GM12872 (cell line): ENCODE measurements around the gene NCOA1.

Experiments
- CTCF ChIP-seq: IDR thresholded peaks from 3 replicates; pipeline ENCODE4 v1.5.1; 2011; ENCODE audit warnings: low read depth, mild to moderate bottlenecking, low read length, moderate library complexity; ENCODE audit not compliant: insufficient read depth

NCOA1 gene

DNA sequence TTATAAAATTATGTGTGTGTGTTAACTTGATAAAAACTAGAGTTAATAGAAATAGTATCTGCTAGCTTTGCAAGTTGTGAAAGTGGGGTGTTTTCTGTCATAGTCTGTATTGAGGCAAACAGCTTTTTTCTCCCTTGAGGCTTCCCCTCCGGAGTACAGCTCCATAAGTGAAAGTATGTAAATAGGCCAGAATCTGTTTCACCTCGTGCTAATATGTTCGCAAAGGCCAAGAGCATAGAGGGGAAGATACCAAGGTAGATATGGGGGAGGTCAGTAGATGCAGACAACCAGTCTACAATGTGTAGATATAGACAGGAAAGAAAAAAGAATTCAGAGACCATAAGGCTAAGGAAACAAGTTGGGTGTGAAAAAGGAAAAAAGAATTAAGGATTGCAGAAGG lies 229.3 kb downstream of the NCOA1 start:
- TF ChIP-seq CTCF: no peak

GRCh38 chr2:24721470-24721869 lies 230.4 kb downstream of the NCOA1 start:
- no peak for TF ChIP-seq CTCF

GRCh38 chr2:24722141-24722790 lies 231.2 kb downstream of the NCOA1 start:
- TF ChIP-seq CTCF: no peak

DNA sequence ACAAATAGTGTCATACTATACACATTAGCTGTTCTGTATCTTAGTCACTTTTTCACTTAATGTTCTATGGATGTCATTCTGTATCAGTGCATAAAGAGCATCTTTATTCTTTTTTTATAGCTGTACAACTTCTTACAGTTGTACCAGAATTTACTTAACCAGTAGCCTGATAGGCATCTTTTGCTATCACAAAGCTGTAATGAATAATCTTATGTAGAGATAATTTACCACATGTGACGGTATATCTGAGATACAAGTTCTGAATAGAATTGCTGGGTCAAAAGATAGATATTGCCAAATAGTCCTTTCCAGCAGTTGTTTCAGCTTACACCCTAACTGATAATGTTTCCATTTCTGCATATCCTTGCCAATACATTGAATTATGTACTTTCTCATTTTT lies 232.1 kb downstream of the NCOA1 start:
- no peak for TF ChIP-seq CTCF

DNA sequence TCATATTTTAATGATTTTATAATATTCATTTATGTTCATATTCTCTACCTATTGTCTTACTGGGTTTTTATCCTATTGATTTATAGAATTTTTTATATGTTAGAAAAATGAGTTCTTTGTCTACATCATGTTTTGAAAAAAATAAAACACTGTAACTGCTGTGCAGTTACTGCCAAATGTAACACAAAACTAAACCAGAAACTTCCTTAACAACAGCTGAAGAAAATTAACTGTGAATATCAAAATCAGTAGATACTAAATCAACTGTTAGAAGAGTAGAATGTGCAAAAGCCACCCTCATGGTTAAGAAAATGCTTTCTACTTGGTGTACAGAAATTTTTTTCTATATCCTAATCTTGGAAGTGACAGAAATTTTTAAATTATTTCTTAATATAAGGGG lies 232.6 kb downstream of the NCOA1 start:
- TF ChIP-seq CTCF: no peak

DNA sequence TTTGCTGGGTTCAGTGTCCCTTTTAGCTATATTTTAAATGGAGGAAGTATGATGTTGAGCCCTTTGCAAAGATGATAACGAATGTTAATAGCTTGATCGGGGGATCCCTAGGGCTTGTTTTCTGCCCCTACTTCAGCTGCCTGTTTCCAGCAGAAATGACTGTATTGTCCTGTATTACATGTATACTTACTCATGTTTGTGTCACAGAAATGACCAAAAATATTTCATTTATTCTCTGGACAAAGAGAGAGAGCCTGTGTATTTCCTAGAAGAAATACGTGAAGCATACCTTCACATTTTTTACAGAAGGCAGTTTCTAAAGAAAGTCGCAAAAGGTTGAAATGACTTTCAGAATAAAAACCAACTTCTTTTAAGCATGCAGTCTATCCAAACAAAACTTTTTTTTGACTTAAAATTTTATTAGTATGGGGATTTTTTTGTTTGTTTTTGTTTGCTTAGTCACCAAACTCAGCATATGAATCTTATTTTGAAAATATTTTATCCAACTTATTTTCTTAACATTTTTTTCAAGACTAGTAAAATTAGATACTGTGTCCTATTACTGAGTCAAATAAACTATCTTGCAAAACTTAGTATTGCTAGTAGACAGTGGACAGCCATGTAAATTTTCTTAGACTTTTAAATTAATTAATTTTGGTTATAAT lies 233.2 kb downstream of the NCOA1 start:
- no peak for TF ChIP-seq CTCF

DNA sequence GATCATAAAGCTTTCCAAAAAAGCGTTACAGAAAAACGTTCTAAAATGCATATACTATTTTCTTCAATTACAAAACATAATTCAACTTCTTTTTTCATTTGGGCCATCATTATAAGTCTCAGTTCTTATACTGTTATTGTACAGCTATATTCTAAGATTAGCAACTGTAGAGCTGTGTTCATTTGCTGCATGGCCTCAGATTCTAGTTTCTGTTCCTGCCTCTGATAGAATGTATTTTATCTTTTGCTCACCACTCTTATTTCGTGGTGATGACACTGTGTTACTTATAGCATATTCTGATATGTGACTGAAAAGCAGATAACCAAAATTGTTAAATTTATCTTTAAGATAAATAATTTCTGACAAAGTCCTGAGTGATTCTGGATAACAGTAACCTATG lies 234.9 kb downstream of the NCOA1 start:
- no peak for TF ChIP-seq CTCF
